Karpas-422 (cell line): ENCODE results near the gene EFL1. TPM values are rescaled to one million over a fixed set of nuclear protein-coding genes. Genes with fewer than 3 reads are reported as not detected.

ENCODE experiments used
- DNase-seq: peaks from one replicate; pipeline ENCODE4 v3.0.0-alpha.2; 2015
- H2AFZ ChIP-seq: fragments of 200-600 bp; sonication (generic); 2 replicates; pipeline ENCODE4 v1.6.1; 2014; ENCODE audit warnings: antibody characterized with exemption, low read length, mixed read lengths
- H3K27ac ChIP-seq: fragments of 200-600 bp; sonication (generic); 2 replicates; pipeline ENCODE4 v1.5.1; 2014; ENCODE audit warnings: mild to moderate bottlenecking, low read length, moderate library complexity
- H3K27me3 ChIP-seq: fragments of 200-600 bp; sonication (generic); 2 replicates; pipeline ENCODE4 v1.6.1; 2014; ENCODE audit warnings: low read length, mixed read lengths
- H3K36me3 ChIP-seq: fragments of 200-600 bp; sonication (generic); 2 replicates; pipeline ENCODE4 v1.6.1; 2014; ENCODE audit warnings: low read length, mixed read lengths; ENCODE audit not compliant: insufficient read depth
- H3K4me1 ChIP-seq: fragments of 200-600 bp; sonication (generic); 2 replicates; pipeline ENCODE4 v1.6.1; 2014; ENCODE audit warnings: mild to moderate bottlenecking, low read length, mixed read lengths
- H3K4me2 ChIP-seq: fragments of 200-600 bp; sonication (generic); 2 replicates; pipeline ENCODE4 v1.6.1; 2014; ENCODE audit warnings: low read length, low read depth, mild to moderate bottlenecking; ENCODE audit not compliant: poor library complexity, severe bottlenecking
- H3K4me3 ChIP-seq: fragments of 200-600 bp; sonication (generic); 2 replicates; pipeline ENCODE4 v1.5.1; 2014; ENCODE audit warnings: mild to moderate bottlenecking, antibody characterized with exemption, low read length, mixed read lengths
- H3K79me2 ChIP-seq: fragments of 200-600 bp; sonication (generic); 2 replicates; pipeline ENCODE4 v1.6.1; 2014; ENCODE audit warnings: mild to moderate bottlenecking, low read length, mixed read lengths
- H3K9ac ChIP-seq: fragments of 200-600 bp; sonication (generic); 2 replicates; pipeline ENCODE4 v1.6.0; 2014; ENCODE audit warnings: low read length
- H3K9me2 ChIP-seq: fragments of 200-600 bp; sonication (generic), shearing (Covaris generic); replicated peaks from 2 replicates; pipeline ENCODE4 v1.6.0; 2014; ENCODE audit warnings: mild to moderate bottlenecking, low read length, moderate library complexity; ENCODE audit not compliant: insufficient read depth
- H3K9me3 ChIP-seq: fragments of 300-700, 200-600 bp; sonication (generic); 2 replicates; pipeline ENCODE4 v1.6.1; 2014; ENCODE audit warnings: low read length, mixed read lengths
- H4K20me1 ChIP-seq: fragments of 200-600 bp; sonication (generic); 2 replicates; pipeline ENCODE4 v1.6.1; 2014; ENCODE audit warnings: mild to moderate bottlenecking, antibody characterized with exemption, low read length, low read depth; ENCODE audit not compliant: insufficient read depth
- total RNA-seq: library from RNA; depleted of rRNA; stranded (reverse); fragments of >200 nt; shearing (Covaris generic); gene quantifications from 2 replicates; pipeline ENCODE4 v1.2.3, GENCODE V29; 2014; ENCODE audit warnings: low replicate concordance

EFL1 gene
- total RNA-seq, 1 experiment from 2014 or later = 30.7 TPM

DNA sequence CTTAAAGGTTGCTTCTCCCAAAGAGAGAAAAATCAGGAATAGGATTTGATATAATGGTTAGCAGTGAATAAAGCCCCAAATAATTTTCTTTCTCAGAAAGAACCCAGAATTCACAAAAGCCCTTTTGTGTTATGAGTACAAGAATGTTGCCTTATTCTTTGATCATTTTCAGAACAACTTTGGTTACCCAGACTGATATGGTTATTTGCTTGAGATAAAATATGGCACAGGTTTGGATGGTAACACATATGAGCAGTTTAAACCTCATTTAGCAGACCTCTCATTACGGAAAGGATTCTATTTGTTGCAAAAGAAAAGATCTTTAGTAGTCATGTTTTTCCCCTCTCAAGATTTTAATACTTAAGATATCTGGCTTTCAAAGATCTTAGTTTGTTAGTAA is 111.9 kb downstream of the EFL1 start:
- H3K9me2 ChIP-seq = 0 out of 2 replicates have a peak, but pooled peaks cover 3% of the 10 kb centered on the region

DNA sequence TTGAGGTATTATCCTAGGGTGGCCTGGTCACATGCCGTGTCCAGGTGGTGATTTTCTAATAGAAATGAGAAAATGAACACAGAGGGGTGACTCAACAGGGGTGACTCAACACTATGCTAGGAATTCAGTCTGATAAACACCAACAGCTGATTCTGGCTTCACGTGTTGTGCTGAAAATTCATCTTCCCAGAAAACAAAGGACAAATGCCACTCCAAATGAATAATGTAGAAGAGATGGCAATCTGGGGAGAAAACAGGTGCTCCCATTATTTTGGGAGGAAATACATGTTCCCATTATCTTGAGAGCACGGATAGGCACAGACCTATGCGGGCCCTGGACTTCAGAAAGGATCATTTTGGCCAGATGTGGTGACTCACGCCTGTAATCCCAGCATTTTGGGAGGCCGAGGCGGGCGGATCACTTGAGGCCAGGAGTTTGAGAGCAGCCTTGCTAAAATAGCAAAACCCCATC is 115.5 kb downstream of the EFL1 start:
- H3K79me2 ChIP-seq = 0 out of 2 replicates have a peak, but pooled peaks cover 4% of the 10 kb centered on the region
- no peak overlapping the region for H3K4me3 ChIP-seq
- no peak overlapping the region for H3K9ac ChIP-seq
- no peak overlapping the region for H3K27ac ChIP-seq
- H3K4me2 ChIP-seq = no peak overlapping the region
- DNase-seq = no peak
- H3K27me3 ChIP-seq = no peaks in the 10 kb centered on the region
- no peaks in the 10 kb centered on the region for H3K9me2 ChIP-seq
- no peaks in the 10 kb centered on the region for H3K9me3 ChIP-seq
- no peak overlapping the region for H2AFZ ChIP-seq
- no peaks in the 10 kb centered on the region for H4K20me1 ChIP-seq
- H3K4me1 ChIP-seq = no peaks in the 10 kb centered on the region
- H3K36me3 ChIP-seq = peaks cover 4% of the 10 kb centered on the region; the same call in 1 of the 2 replicates

More for the DNA sequence above, 111.9 kb downstream of the EFL1 start:
- no peak for DNase-seq
- Histone ChIP-seq H4K20me1 (no peaks in the 10 kb centered on the region), H3K27ac (no peak overlapping the region), H3K27me3 (no peaks in the 10 kb centered on the region), H3K4me1 (no peaks in the 10 kb centered on the region), H3K36me3 (peaks cover 5% of the 10 kb centered on the region; the same call in 1 of the 2 replicates), H3K9ac (no peak overlapping the region), H3K4me2 (no peak overlapping the region), H3K79me2 (0 out of 2 replicates have a peak, but pooled peaks cover 4% of the 10 kb centered on the region), H3K9me3 (no peaks in the 10 kb centered on the region), H3K4me3 (no peak overlapping the region), H2AFZ (no peak overlapping the region)

DNA sequence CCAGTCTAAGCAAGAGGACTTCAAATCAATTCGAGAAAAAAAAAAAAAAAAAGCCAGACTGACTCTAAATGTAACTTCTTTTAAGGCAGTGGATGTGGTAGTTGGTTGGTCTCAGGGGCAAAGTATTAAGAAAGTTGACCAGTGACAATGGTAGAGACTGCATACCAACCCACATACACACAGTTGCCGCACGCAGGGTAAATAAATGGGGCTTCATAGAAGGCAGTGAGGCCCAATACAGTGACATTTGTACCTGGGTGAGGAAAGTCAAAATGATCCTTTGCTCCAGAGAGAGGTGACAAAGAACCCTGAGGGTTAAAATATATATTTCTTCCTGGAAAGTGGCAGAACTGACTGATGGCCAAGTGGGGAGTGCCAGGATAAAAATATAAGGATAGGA is 116.0 kb downstream of the EFL1 start:
- no peak for DNase-seq
- H3K79me2 ChIP-seq = 0 out of 2 replicates have a peak, but pooled peaks cover 4% of the 10 kb centered on the region
- peaks cover 4% of the 10 kb centered on the region; the same call in 1 of the 2 replicates for H3K36me3 ChIP-seq
- no peak overlapping the region for H3K27ac ChIP-seq
- no peaks in the 10 kb centered on the region for H3K27me3 ChIP-seq
- H3K9me3 ChIP-seq = no peaks in the 10 kb centered on the region
- no peak overlapping the region for H3K9ac ChIP-seq
- H3K4me2 ChIP-seq = no peak overlapping the region
- no peak overlapping the region for H3K4me3 ChIP-seq
- no peak overlapping the region for H2AFZ ChIP-seq
- H3K4me1 ChIP-seq = no peaks in the 10 kb centered on the region
- no peaks in the 10 kb centered on the region for H3K9me2 ChIP-seq
- H4K20me1 ChIP-seq = no peaks in the 10 kb centered on the region

DNA sequence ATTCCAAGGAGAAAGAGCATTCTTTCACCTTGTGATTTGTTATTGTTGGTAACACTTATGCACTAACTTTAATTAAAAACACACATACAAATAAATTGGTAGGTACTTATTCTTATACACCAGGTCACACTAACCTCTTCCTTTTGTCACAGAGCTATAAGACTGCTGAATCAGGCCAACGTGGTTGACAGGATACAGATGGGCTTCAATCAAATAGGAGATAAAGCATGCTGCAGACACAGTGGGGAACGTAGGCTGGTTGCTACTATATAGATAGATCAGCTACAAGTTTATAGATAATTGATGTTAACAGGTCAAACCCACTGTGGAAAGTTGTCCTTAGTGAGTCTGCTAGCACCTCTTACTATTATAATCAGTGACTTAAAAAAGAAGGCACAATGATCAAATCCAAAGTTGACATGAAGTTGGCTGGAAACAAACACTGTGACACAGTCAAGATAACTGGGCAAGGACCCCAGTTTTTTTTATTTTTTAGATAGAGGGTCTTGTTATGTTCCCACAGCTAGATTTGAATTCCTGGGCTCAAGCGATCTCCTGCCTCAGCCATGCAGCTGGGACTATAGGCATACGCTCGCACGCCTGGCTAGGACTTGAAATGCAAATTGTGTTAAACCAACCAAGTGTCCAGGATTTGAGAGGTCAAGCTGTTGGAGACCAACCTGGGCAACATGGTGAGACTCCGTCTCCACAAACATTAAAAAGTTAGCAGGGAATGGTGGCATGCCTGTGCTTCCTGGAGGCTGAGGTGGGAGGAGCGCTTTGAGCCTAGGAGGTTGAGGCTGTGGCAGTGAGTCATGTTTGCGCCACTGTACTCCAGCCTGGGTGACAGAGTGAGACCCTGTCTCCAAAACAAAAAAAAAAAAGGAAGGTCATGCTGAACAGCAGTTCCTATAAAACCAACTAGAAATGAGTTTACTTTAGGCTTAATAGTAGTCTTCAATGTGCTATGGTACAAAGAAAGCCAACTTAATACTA is 118.8 kb downstream of the EFL1 start:
- Histone ChIP-seq H3K79me2 (0 out of 2 replicates have a peak, but pooled peaks cover 4% of the 10 kb centered on the region), H3K4me2 (no peak overlapping the region), H2AFZ (no peak overlapping the region), H3K9ac (no peak overlapping the region), H4K20me1 (no peaks in the 10 kb centered on the region), H3K27me3 (no peaks in the 10 kb centered on the region), H3K4me3 (no peak overlapping the region), H3K4me1 (no peaks in the 10 kb centered on the region), H3K9me2 (no peaks in the 10 kb centered on the region), H3K9me3 (no peaks in the 10 kb centered on the region), H3K27ac (no peak overlapping the region), H3K36me3 (peaks cover 3% of the 10 kb centered on the region; the same call in 1 of the 2 replicates)
- no peak for DNase-seq

DNA sequence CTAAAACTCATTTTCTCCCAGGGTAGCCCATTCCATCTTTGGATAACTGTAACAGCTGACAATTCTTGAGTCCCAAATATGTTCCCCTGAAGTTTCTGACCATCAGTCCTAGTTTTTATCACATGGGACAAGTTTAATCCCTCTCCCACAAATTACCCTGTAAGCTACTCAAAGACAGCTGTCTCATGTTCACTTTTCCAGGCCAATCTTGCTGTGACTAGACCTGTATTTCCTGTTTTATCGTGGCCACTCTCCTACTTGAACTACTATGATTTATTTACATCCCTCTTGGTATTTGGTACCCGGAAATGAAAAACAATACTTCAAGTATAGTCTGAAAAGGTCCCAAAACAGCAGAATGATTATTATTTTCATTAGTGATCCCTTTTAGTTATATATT is 121.6 kb downstream of the EFL1 start:
- Histone ChIP-seq H2AFZ (no peak overlapping the region), H3K9me3 (no peaks in the 10 kb centered on the region), H3K9ac (no peak overlapping the region), H3K4me1 (no peaks in the 10 kb centered on the region), H3K79me2 (no peaks in the 10 kb centered on the region), H4K20me1 (no peaks in the 10 kb centered on the region), H3K36me3 (peaks cover 18% of the 10 kb centered on the region; the same call in 1 of the 2 replicates), H3K27me3 (no peaks in the 10 kb centered on the region), H3K9me2 (no peaks in the 10 kb centered on the region), H3K4me2 (no peak overlapping the region), H3K4me3 (no peak overlapping the region), H3K27ac (no peak overlapping the region)
- DNase-seq = no peak

DNA sequence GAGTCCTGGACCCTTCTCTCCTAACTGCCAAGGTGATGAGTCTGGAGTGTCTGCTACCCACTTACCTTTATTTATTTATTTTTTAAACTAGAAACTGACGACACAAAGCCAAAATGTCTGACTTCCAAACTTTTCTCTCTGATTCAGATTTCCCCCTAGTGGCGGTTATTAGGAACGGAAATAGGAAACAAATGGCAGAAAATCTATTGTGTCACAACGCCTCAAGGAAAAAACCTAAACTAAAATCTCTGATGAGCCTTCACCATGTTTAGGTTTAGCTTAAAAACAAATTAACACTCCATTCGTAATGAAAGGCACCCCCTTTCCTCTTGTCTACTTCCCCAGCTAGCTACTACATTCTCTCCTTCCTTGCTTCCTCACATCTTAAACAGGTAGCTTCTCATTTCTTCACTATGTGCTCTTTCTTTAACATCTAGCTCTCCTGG is 122.7 kb downstream of the EFL1 start:
- peaks cover 18% of the 10 kb centered on the region; the same call in 1 of the 2 replicates for H3K36me3 ChIP-seq
- no peaks in the 10 kb centered on the region for H3K9me2 ChIP-seq
- peak overlapping the region; percentile 5 for H3K4me2 ChIP-seq
- no peaks in the 10 kb centered on the region for H3K79me2 ChIP-seq
- peak overlapping the region; percentile 61 for H2AFZ ChIP-seq
- H3K27me3 ChIP-seq = no peaks in the 10 kb centered on the region
- H3K9me3 ChIP-seq = no peaks in the 10 kb centered on the region
- H3K4me1 ChIP-seq = no peaks in the 10 kb centered on the region
- H4K20me1 ChIP-seq = no peaks in the 10 kb centered on the region
- H3K9ac ChIP-seq = no peak overlapping the region
- H3K27ac ChIP-seq = no peak overlapping the region
- no peak overlapping the region for H3K4me3 ChIP-seq
- DNase-seq = peak; percentile 82

DNA sequence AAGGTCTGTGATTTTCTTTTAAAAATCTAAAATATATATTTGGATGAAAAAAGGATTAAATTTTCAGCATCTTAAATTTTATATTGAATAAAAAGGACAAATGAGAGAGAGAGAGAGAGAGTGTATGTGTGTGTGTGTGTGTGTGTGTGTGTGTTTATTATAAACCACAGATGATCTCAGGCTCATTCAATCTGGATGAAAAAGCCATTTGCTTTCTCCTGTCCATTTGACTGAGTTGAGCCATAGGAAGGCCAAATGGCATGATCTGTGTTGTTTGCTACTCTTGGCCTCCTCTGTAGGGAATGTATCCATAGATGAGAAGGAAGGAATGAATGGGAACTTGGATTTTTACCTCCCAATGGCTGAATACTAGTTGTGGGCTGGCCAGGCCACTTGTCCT is 124.2 kb downstream of the EFL1 start:
- Histone ChIP-seq H3K4me2 (no peak overlapping the region), H3K4me1 (no peaks in the 10 kb centered on the region), H2AFZ (no peak overlapping the region), H3K36me3 (peaks cover 18% of the 10 kb centered on the region; the same call in 1 of the 2 replicates), H3K4me3 (no peak overlapping the region), H3K9me2 (no peaks in the 10 kb centered on the region), H3K79me2 (no peaks in the 10 kb centered on the region), H3K9ac (no peak overlapping the region), H3K9me3 (no peaks in the 10 kb centered on the region), H3K27ac (no peak overlapping the region), H4K20me1 (no peaks in the 10 kb centered on the region), H3K27me3 (no peaks in the 10 kb centered on the region)
- no peak for DNase-seq

DNA sequence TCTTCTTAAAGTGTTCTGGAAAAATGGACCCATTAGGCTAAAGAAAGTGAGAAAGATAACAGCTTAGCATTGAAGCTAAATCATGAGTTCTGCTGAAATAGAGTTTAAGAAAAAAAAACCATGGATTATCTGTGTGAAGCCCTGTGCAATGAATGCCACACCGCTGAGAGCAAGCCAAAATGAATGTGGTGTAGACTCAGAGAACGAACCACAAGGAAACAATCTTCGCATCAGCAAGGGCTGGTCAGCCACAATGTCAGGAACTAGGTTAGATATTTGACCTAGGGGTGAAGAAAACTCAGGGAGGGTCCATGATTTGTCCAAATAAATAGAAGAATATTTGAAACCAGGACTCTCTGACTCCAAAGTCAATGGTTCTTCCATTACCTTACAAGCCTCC is 125.3 kb downstream of the EFL1 start:
- no peak for DNase-seq
- Histone ChIP-seq H2AFZ (no peak overlapping the region), H3K36me3 (peaks cover 18% of the 10 kb centered on the region; the same call in 1 of the 2 replicates), H4K20me1 (no peaks in the 10 kb centered on the region), H3K4me1 (no peaks in the 10 kb centered on the region), H3K9me2 (no peaks in the 10 kb centered on the region), H3K27ac (no peak overlapping the region), H3K9ac (no peak overlapping the region), H3K79me2 (no peaks in the 10 kb centered on the region), H3K4me3 (no peak overlapping the region), H3K9me3 (no peaks in the 10 kb centered on the region), H3K27me3 (no peaks in the 10 kb centered on the region), H3K4me2 (no peak overlapping the region)
